ENCODE data around the gene KHDRBS1.

DNA sequence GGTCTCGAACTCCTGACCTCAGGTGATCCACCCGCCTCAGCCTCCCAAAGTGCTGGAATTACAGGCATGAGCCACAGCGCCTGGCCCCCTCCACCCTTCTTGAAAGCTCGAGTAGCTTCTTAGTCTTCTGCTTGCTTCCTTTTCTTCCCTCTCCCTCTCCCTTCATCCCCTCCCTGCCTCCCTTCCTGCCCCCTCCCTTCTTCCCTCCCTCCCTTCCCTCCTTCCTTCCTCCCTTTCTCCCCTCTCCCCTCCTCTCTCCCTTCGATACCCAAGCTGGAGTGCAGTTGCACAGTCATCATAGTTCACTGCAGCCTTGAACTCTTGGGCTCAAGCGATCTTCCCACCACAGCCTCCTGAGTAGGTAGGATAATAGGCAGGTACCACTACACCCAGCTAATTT, 11.8 kb downstream of the KHDRBS1 start:
- TF ChIP-seq GATA2 (IDR thresholded peaks at IDR 0.05; ENCODE audit: low read depth, low read length) (no peak), GATA3 (IDR thresholded peaks at IDR 0.05; ENCODE audit: low read depth, low read length) (no peak)

Measured in SH-SY5Y (cell line).